Activated CD4-positive, alpha-beta T cell treated with anti-CD3 and anti-CD28 coated beads, Interleukin-2, amount 50 U/mL, for 4 hours (primary cell): ENCODE results near the gene ARHGAP25.
A peak's percentile ranks its signal among the peaks of the same experiment; 100 is the strongest.

Experiments used
- DNase-seq, 2 experiments: peaks; one replicate each; pipeline ENCODE4 v3.0.0-alpha.2; 2020

Gene ARHGAP25

GRCh38 chr2:68734688-68735525 lies at the start of gene ARHGAP25:
TSS of gene ARHGAP25 (plus strand) at chr2:68734811. CDS start at chr2:68735200, 389 bp downstream.
- peak; percentile 51 to 56 for DNase-seq

GRCh38 chr2:68686178-68686577 lies 48.4 kb upstream of the ARHGAP25 start:
- DNase-seq: no peak

- DNase-seq: no peak
Measured at GRCh38 chr2:68687018-68687417, 47.6 kb upstream of the ARHGAP25 start.

GRCh38 chr2:68689553-68690537 lies 44.8 kb upstream of the ARHGAP25 start:
- no peak for DNase-seq

- no peak for DNase-seq
Measured at GRCh38 chr2:68690851-68691250, 43.8 kb upstream of the ARHGAP25 start.

- DNase-seq: no peak
Measured at GRCh38 chr2:68692511-68692910, 42.1 kb upstream of the ARHGAP25 start.

- no peak for DNase-seq
Measured at GRCh38 chr2:68693951-68694350, 40.7 kb upstream of the ARHGAP25 start.

- DNase-seq: no peak
Measured at GRCh38 chr2:68695971-68696370, 38.6 kb upstream of the ARHGAP25 start.

- DNase-seq: no peak
Measured at GRCh38 chr2:68696554-68696953, 38.1 kb upstream of the ARHGAP25 start.

- DNase-seq: no peak
Measured at GRCh38 chr2:68698567-68699377, 35.8 kb upstream of the ARHGAP25 start.

GRCh38 chr2:68700560-68700959 lies 34.1 kb upstream of the ARHGAP25 start:
- DNase-seq: no peak

- no peak for DNase-seq
Measured at GRCh38 chr2:68706637-68707036, 28.0 kb upstream of the ARHGAP25 start.

GRCh38 chr2:68708629-68709028 lies 26.0 kb upstream of the ARHGAP25 start:
- DNase-seq: no peak

- DNase-seq: no peak
Measured at GRCh38 chr2:68709421-68709911, 25.1 kb upstream of the ARHGAP25 start.

GRCh38 chr2:68710336-68710735 lies 24.3 kb upstream of the ARHGAP25 start:
- no peak for DNase-seq

- DNase-seq: no peak
Measured at GRCh38 chr2:68710756-68711155, 23.9 kb upstream of the ARHGAP25 start.

- peak in 1 of 2 experiments; percentile 21 for DNase-seq
Measured at GRCh38 chr2:68714866-68715265, 19.7 kb upstream of the ARHGAP25 start.

- peak in 1 of 2 experiments; percentile 21 for DNase-seq
Measured at GRCh38 chr2:68715353-68716041, 19.1 kb upstream of the ARHGAP25 start.

GRCh38 chr2:68716604-68717304 lies 17.9 kb upstream of the ARHGAP25 start:
- no peak for DNase-seq

- no peak for DNase-seq
Measured at GRCh38 chr2:68717305-68717661, 17.3 kb upstream of the ARHGAP25 start.

- DNase-seq: no peak
Measured at GRCh38 chr2:68719912-68720311, 14.7 kb upstream of the ARHGAP25 start.
